Epidermal melanocyte (primary cell): ENCODE data around the gene RPA1.

Experiments used
- DNase-seq: peaks from one replicate; pipeline ENCODE4 v3.0.0; 2011; ENCODE audit warnings: low spot score; ENCODE audit not compliant: insufficient read length

Gene RPA1

GRCh38 chr17:1941272-1942065, 111.7 kb downstream of the RPA1 start:
- no peak for DNase-seq

GRCh38 chr17:1942066-1942365, 112.2 kb downstream of the RPA1 start:
- no peak for DNase-seq

- no peak for DNase-seq
Observed at GRCh38 chr17:1942666-1943435, 113.0 kb downstream of the RPA1 start.

GRCh38 chr17:1943436-1943831, 113.6 kb downstream of the RPA1 start:
- no peak for DNase-seq

- DNase-seq, result peak; percentile 17
Observed at GRCh38 chr17:1945621-1946020, 115.8 kb downstream of the RPA1 start.

- no peak for DNase-seq
Observed at GRCh38 chr17:1946021-1946932, 116.5 kb downstream of the RPA1 start.

- DNase-seq, result no peak
Observed at GRCh38 chr17:1947229-1947742, 117.5 kb downstream of the RPA1 start.

GRCh38 chr17:1947743-1948516, 118.1 kb downstream of the RPA1 start:
- no peak for DNase-seq

- no peak for DNase-seq
Observed at GRCh38 chr17:1948517-1948825, 118.7 kb downstream of the RPA1 start.
